GM10248 (cell line): Measurements from ENCODE around the gene CNTN4.

ENCODE experiments used
- CTCF ChIA-PET: fragments of 300-600 bp; sonication (Branson Sonifier 250); formaldehyde crosslinking; extraction: SDS; loops from one replicate; lab custom pipeline; 2021; ENCODE audit warnings: antibody characterized with exemption; lab: Yijun Ruan, JAX
- POLR2A ChIA-PET: fragments of 350-650 bp; sonication (Branson Sonifier 250); formaldehyde crosslinking; extraction: SDS; loops from one replicate; lab custom pipeline; 2020; ENCODE audit warnings: antibody characterized with exemption; lab: Yijun Ruan, JAX
- DNase-seq: peaks from one replicate; pipeline ENCODE4 v3.0.0; 2012; ENCODE audit errors: extremely low spot score
- TF ChIP-seq, protein P1 (sequence below): IDR thresholded peaks from 2 replicates; pipeline ENCODE4 v1.5.1; 2012; ENCODE audit warnings: mild to moderate bottlenecking, low read depth; ENCODE audit errors: extremely low read depth, missing control alignments, control extremely low read depth

CNTN4 gene

DNA sequence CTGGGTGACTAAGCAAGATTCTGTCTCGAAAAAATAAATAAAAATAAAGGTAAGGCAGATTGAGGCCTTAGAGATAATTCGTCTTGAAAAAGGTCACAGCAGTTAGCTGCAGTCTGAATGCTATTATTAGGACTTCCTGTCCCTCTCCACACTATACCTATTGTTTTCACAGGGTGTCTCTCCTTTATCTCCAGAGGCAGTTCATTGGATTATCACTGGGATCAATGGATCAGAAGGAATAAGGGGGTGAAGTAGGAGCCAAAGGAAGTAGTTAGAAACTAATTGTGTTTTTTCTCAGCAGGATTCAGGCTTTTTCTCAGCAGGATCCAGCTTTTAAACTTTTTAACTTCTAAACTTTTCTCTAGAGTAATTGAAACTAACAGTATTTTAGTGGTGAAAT, 684.6 kb downstream of the CNTN4 start:
- ChIA-PET POLR2A (no interaction called here), CTCF (interaction anchor here (1.1 to 1.2 kb wide), 2 partner anchors 15 to 104 kb away, joined by 3 to 4 read pairs; no protein-coding TSS in a partner anchor)
- DNase-seq, result no peak
- TF ChIP-seq, protein P1, sequence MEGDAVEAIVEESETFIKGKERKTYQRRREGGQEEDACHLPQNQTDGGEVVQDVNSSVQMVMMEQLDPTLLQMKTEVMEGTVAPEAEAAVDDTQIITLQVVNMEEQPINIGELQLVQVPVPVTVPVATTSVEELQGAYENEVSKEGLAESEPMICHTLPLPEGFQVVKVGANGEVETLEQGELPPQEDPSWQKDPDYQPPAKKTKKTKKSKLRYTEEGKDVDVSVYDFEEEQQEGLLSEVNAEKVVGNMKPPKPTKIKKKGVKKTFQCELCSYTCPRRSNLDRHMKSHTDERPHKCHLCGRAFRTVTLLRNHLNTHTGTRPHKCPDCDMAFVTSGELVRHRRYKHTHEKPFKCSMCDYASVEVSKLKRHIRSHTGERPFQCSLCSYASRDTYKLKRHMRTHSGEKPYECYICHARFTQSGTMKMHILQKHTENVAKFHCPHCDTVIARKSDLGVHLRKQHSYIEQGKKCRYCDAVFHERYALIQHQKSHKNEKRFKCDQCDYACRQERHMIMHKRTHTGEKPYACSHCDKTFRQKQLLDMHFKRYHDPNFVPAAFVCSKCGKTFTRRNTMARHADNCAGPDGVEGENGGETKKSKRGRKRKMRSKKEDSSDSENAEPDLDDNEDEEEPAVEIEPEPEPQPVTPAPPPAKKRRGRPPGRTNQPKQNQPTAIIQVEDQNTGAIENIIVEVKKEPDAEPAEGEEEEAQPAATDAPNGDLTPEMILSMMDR, result no peak

DNA sequence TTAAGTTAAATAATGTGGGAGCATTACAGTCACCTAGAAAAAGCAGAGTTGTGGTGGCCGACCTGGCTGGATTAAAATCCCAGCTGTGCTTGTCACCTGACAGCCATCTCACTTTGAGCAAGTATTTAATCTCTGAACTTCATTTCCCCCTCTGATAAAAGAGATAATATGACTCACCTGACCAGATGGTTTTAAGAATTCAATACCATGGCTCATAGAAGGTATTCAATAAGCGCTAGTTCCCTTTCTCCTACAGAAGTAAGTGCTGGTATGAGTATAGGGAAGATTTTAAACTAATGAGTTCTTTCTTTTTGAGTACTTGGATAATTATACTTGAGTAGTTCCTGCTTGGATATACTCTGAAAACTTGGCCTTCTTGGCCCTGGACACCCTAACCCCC, 686.0 kb downstream of the CNTN4 start:
- TF ChIP-seq, protein P1, result no peak
- no peak for DNase-seq
- ChIA-PET POLR2A (no interaction called here), CTCF (interaction anchor here (1.0 kb wide), 1 partner anchor 27 kb away, joined by 3 read pairs; no protein-coding TSS in a partner anchor)

DNA sequence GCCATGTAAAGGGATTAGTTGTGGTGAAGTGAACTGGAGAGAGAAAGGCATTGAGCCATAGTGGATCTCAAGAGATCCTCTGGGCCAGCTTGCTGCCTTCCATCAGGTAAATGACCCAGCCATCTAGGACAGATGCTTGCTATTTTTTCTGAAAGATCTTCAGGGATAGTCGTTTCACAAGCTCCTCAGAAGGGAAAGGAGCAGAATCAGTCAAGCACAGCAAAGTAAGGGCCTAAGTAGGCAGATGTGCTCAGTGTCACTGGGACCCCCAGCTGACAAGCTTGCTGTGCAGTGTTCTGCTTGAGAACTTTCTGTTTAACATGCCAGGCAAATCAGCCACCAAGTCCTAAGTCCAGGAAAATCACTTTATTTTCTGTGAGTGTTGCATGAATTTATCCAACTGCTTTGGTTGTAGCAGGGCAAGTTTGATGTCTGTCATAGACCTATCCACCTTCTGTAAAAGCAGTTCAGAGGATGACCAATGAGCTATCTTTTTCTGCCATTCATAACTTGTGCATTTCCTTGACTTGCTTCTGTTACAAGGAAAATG, 691.7 kb downstream of the CNTN4 start:
- ChIA-PET CTCF (interaction anchor here (0.9 kb wide), 1 partner anchor 16 kb away, joined by 3 read pairs; no protein-coding TSS in a partner anchor), POLR2A (interaction anchor here (0.6 kb wide), 1 partner anchor 41 kb away, joined by 3 read pairs; no protein-coding TSS in a partner anchor)
- DNase-seq, result no peak
- TF ChIP-seq, protein P1, result no peak

GRCh38 chr3:2792432-2792831, 693.8 kb downstream of the CNTN4 start:
- CTCF ChIA-PET, result interaction anchor here (1.0 kb wide), 1 partner anchor 7 kb away, joined by 3 read pairs; no protein-coding TSS in a partner anchor
- no peak for DNase-seq
- TF ChIP-seq, protein P1, result no peak
- POLR2A ChIA-PET, result no interaction called here

DNA sequence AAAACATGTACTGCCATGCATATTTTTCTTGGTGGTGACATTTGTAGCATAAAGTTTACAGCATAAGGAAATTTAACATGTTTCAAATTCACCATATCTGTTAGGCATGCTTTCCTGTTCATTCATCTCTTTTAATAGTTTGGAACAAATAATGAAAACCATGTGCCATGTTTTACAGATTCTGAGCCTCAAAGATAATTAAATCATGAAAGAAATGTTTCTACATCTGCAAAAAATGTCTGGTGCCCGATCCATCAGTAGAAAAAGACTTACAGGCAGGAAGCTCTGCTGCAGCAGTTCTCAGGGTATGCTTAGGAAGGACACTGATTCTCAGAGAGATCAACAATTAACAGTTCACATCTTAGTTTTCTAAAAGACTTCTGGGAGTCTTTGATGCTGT, 695.3 kb downstream of the CNTN4 start:
- TF ChIP-seq, protein P1, result no peak
- ChIA-PET POLR2A (no interaction called here), CTCF (interaction anchor here (1.3 kb wide), 1 partner anchor 11 kb away, joined by 3 read pairs; no protein-coding TSS in a partner anchor)
- DNase-seq, result no peak

DNA sequence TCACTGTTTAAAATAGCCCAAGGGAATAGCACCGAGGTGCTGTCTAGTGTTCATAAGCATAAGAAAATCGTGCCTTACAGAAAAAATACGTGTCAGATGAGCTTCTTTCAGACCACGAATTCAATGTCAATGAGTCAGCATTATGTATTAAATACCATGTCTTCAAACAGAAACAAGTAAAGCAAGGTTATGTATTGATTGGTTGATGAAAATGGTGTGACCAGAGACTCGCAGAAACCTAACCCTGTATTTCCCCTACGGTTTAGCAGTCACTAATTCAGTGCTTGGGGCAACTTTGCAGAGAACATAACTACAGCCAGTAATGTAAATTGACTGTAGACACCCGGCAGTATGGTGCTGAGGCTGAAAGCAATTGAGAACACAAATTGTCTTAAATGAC, 703.8 kb downstream of the CNTN4 start:
- ChIA-PET POLR2A (no interaction called here), CTCF (no interaction called here)
- TF ChIP-seq, protein P1, result no peak
- DNase-seq, result no peak
